NCI-H146 (cell line): Measurements from ENCODE around the gene TCF7L2.

Source experiments
- DNase-seq: peaks from one replicate; lab custom pipeline; 2025; lab: John Stamatoyannopoulos, UW

Gene TCF7L2

DNA sequence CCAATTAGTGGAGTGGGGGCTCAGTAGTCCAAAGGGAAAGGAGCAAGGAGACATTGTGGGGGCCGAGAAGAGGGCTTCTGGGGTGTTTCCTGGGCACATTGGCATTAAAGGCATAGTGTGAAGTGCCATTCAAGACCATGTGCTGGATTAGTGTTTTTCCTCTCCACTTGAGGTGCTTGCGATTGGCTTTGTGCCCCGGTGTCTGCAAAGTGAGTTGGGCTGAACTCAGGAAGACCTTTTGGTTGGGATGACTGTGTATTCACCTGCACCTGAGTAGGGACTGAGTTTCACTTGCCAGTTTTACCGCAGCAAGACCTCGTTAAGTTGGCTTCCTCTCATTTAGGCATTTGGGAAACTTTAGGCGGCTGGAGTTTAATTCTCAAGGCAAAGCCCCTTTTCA, 73.0 kb downstream of the TCF7L2 start:
- DNase-seq = no peak

DNA sequence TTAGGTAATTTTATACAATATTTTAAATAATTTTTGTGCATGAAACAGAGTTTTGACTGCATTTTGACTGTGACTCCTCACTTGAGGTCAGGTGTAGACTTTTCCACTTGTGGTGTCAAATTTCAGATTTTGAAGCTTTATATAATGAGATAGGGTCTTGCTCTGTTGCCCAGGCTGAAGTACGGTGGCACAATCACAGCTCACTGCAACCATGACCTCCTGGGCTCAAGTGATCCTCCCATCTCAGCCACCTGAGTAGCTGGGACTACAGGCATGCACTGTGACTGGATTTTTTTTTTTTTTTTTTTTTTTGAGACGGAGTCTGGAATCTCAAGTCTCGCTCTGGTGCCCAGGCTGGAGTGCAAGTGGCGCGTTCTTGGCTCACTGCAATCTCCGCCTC, 74.9 kb downstream of the TCF7L2 start:
- DNase-seq = no peak

GRCh38 chr10:113025487-113025886, 75.4 kb downstream of the TCF7L2 start:
- no peak for DNase-seq

- no peak for DNase-seq
Observed at GRCh38 chr10:113026679-113027078, 76.6 kb downstream of the TCF7L2 start.

DNA sequence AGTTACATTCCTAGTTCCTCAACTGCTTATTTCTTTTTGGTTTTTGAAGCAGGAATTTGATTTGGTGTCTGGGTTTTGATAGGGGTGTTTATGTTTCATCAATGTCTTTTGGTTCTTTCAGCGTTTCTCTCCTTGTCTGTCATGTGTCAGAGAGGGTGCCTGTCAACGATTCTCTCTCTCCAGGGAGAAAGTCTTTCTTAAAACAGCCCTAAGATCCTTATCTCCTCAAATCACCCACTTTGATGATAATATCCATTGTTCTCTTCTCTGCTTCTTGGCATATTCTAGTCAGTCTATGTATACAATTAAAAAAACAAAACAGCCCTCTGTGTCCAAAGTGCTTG, 77.2 kb downstream of the TCF7L2 start:
- no peak for DNase-seq

DNA sequence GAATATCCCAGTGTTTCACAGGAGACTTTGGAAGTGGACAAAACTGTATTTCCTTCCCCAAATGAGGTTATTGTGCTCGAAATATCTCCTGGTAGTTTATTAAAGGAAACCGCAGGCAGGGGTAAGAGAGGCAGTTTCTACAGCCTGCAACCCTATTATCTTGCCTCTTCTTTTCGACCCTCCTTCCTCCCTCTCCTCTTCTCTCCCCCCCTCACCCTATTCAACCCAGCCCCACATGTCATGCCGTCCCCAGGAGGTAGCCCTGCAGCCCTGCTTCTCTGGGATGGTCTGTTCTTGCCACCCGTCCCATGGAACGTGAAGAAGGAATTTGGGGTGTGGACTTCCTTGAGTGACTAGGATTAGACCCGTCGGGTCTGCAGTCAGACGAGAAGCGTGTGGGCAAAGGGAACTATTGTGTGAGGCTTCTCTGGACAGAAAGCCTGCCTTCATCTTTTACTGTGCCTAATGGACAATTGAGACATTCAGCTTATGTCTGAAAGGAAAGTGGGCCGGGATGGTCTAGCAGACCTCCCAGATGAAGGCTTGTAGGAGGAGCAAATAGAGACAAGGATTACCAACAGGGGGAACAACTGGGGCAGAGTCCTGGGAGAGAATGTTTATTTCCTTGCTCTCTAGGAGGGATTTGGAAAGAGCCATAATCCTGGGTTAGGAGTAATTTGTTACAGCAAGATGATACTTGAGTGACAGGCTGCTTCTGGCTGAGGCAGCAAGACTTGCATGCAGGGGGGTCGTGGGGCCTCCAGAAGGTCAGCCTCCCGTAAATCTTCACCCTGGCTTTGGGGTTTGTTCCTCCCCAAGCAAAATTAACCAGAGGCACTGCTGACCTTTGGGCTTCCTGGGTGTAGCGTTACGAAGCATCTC, 77.8 kb downstream of the TCF7L2 start:
- no peak for DNase-seq

GRCh38 chr10:113028456-113029440, 78.7 kb downstream of the TCF7L2 start:
- DNase-seq = no peak

GRCh38 chr10:113030453-113030852, 80.4 kb downstream of the TCF7L2 start:
- no peak for DNase-seq

- DNase-seq = no peak
Observed at GRCh38 chr10:113031147-113031546, 81.1 kb downstream of the TCF7L2 start.

DNA sequence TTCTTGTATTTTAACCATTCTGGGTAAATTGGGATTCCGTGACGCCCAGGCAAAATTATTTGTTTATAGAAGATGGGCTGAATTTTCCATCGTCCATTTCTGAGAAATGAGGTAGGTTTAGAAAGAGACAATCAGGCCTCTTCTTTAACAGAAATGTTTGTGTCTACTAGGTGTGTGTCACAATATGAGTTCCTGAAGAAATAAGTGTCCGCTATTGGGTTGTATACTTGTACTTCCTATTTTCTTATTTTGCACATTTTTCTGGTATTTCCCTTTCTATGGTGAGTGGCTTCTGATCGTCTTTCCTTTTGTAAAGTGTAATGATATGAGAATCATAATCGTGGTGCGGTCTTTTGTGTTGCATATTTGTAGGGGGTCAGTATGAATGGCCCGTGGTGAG, 83.9 kb downstream of the TCF7L2 start:
- DNase-seq = no peak

GRCh38 chr10:113035732-113036312, 85.8 kb downstream of the TCF7L2 start:
- no peak for DNase-seq

GRCh38 chr10:113036619-113037018, 86.6 kb downstream of the TCF7L2 start:
- no peak for DNase-seq

DNA sequence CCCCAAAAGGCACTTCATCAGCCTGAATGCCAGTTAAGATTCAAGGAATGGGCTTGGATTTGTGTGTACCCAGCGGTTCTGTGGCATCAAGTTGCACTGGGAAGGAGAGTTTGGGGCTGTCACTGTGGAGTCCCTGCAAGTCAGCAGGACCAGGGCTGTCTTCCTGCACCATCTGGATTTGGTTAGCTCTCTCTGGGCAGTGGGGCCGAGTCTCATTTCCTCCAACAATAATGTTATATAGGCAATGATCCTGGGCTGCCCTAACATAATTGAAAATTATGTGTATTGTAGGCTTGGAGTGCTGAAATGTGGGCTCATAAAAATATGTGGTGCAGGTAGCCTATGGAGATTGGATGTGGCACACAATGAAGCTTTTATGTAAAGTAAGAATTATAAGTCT, 87.2 kb downstream of the TCF7L2 start:
- no peak for DNase-seq

- DNase-seq = no peak
Observed at GRCh38 chr10:113038183-113038582, 88.1 kb downstream of the TCF7L2 start.

DNA sequence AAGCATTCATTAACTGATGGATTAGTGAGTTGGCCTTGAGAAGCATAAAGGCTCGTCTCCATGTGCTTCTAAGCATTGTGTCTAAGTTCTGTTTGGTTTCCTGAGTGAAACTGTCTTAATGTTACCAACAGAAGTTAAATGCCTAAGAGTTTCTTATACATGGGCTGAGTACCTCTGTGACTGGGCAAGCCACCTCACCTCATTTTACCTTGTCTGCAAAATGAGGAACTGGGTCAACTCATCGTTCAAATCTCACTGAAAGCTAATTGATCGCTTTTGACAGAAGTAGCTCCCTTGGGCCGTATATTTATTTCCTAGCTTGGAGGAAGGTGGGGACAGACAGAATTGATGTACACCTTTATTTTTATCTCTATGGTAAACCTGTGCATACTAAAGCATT, 88.9 kb downstream of the TCF7L2 start:
- DNase-seq = no peak

DNA sequence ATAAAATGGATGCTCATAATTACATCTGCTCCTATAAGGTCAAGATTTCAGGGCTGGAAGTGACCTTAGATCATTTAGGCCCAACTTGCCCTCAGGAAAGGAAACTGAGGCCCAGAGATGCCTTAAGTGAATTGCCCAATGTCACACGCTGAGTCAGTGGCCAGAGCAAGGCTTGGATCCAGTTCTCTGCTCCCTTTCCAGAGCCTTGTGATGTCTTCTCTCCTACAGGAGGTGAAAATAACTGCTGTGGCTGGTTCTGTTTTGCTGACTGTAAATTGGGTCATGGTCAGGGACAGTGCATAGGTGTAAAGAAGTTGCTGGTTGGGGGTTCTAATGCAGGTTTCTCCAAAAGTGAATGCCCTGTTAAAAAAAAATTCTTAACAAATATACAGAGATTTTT, 91.3 kb downstream of the TCF7L2 start:
- DNase-seq = no peak

GRCh38 chr10:113041841-113042750, 92.0 kb downstream of the TCF7L2 start:
- no peak for DNase-seq

GRCh38 chr10:113042868-113043267, 92.8 kb downstream of the TCF7L2 start:
- DNase-seq = no peak

- DNase-seq = no peak
Observed at GRCh38 chr10:113044016-113044755, 94.1 kb downstream of the TCF7L2 start.

- DNase-seq = no peak
Observed at GRCh38 chr10:113045147-113046055, 95.4 kb downstream of the TCF7L2 start.
